HepG2 (cell line): ENCODE measurements around the gene NFAT5. TPM values are rescaled to one million over a fixed set of nuclear protein-coding genes. Genes with fewer than 3 reads are reported as not detected.

ENCODE experiments used
- AGO1 ChIP-seq: fragments of 200-400 bp; formaldehyde crosslinking; IDR thresholded peaks from 2 replicates; pipeline ENCODE4 v1.6.1; 2017; ENCODE audit warnings: mild to moderate bottlenecking, low read depth, low read length, moderate library complexity; ENCODE audit not compliant: poor library complexity, severe bottlenecking
- BORCS8-MEF2B ChIP-seq: sonication (generic); formaldehyde crosslinking; IDR thresholded peaks from 2 replicates; pipeline ENCODE4 v1.8.0; 2022; ENCODE audit warnings: mild to moderate bottlenecking, missing genetic modification reagents
- GATA4 ChIP-seq: sonication (generic); IDR thresholded peaks from 2 replicates; pipeline ENCODE4 v1.6.1; 2016; ENCODE audit warnings: antibody characterized with exemption, low read depth, borderline replicate concordance
- IRF1 ChIP-seq: sonication (generic); formaldehyde crosslinking; IDR thresholded peaks from 2 replicates; pipeline ENCODE4 v1.4.0; 2020; ENCODE audit warnings: low read depth, mild to moderate bottlenecking, missing genetic modification reagents
- NR2F1 ChIP-seq, 2 experiments: fragments of 450-650 bp in 1 of 2; formaldehyde crosslinking in 1 of 2; IDR thresholded peaks; 2 replicates each; pipeline versions ENCODE4 v1.5.0 to v1.6.1; 2016 to 2020; ENCODE audit warnings: mild to moderate bottlenecking in 1 of 2, missing compliant biosample characterization in 1 of 2, missing genetic modification reagents in 1 of 2, moderate library complexity in 1 of 2
- RNF2 ChIP-seq: fragments of 450-650 bp; conservative IDR thresholded peaks from 2 replicates; pipeline ENCODE4 v1.6.1; 2016; ENCODE audit warnings: low read depth
- YEATS4 ChIP-seq: sonication (generic); formaldehyde crosslinking; IDR thresholded peaks from 2 replicates; pipeline ENCODE4 v1.4.0; 2020; ENCODE audit warnings: missing genetic modification reagents, borderline replicate concordance
- ZBTB34 ChIP-seq: sonication (generic); formaldehyde crosslinking; IDR thresholded peaks from 2 replicates; pipeline ENCODE4 v1.8.0; 2022; ENCODE audit warnings: mild to moderate bottlenecking, missing genetic modification reagents
- ZBTB38 ChIP-seq: sonication (generic); formaldehyde crosslinking; IDR thresholded peaks from 2 replicates; pipeline ENCODE4 v1.5.1; 2020; ENCODE audit warnings: mild to moderate bottlenecking, missing genetic modification reagents
- ZC3H13 ChIP-seq: sonication (generic); formaldehyde crosslinking; IDR thresholded peaks from 2 replicates; pipeline ENCODE4 v1.8.1; 2023; ENCODE audit warnings: mild to moderate bottlenecking, missing genetic modification reagents, moderate library complexity
- ZC3H4 ChIP-seq: sonication (generic); formaldehyde crosslinking; IDR thresholded peaks from 2 replicates; pipeline ENCODE4 v1.4.0; 2020; ENCODE audit warnings: missing genetic modification reagents, borderline replicate concordance
- ZNF20 ChIP-seq: sonication (generic); formaldehyde crosslinking; IDR thresholded peaks from 2 replicates; pipeline ENCODE4 v1.4.0; 2020; ENCODE audit warnings: mild to moderate bottlenecking, moderate library complexity, missing genetic modification reagents
- ZNF251 ChIP-seq: sonication (generic); formaldehyde crosslinking; IDR thresholded peaks from 2 replicates; pipeline ENCODE4 v1.9.0; 2021; ENCODE audit warnings: mild to moderate bottlenecking, missing genetic modification reagents
- ZNF496 ChIP-seq: sonication (generic); formaldehyde crosslinking; IDR thresholded peaks from 2 replicates; pipeline ENCODE4 v1.8.1; 2023; ENCODE audit warnings: mild to moderate bottlenecking, moderate library complexity, missing genetic modification reagents; ENCODE audit not compliant: insufficient replicate concordance
- ZNF749 ChIP-seq: sonication (generic); formaldehyde crosslinking; IDR thresholded peaks from 2 replicates; pipeline ENCODE4 v1.8.0; 2022; ENCODE audit warnings: mild to moderate bottlenecking, missing genetic modification reagents, moderate library complexity, borderline replicate concordance
- polyA plus RNA-seq, 8 experiments: library from polyadenylated mRNA; depleted of rRNA in 3 of 8; stranded (reverse) in 7 of 8; unstranded in 1 of 8; fragments of >200 nt; fragmentation: Illumina TruSeq in 4 of 8; extraction: Trizol in 4 of 8; gene quantifications; 2 replicates each; pipeline versions ENCODE4 v1.2.1 to v1.2.3, GENCODE V29; 2011 to 2016; ENCODE audit warnings: low read depth in 4 of 8, missing spikeins in 1 of 8, mixed read lengths in 1 of 8; ENCODE audit not compliant: insufficient read depth in 1 of 8
- total RNA-seq, 5 experiments: library from RNA; depleted of rRNA; stranded (reverse); fragments of >200 nt; fragmentation: Illumina TruSeq; extraction: Trizol; gene quantifications; 2 replicates each; pipeline ENCODE4 v1.2.3, GENCODE V29; 2016; ENCODE audit warnings: low read depth in 1 of 5
- TF ChIP-seq, protein P1 (sequence below): sonication (generic); formaldehyde crosslinking; IDR thresholded peaks from 2 replicates; pipeline ENCODE4 v1.4.0; 2020; ENCODE audit warnings: mild to moderate bottlenecking, missing genetic modification reagents
- TF ChIP-seq, protein P2 (sequence below): IDR thresholded peaks from 2 replicates; pipeline ENCODE4 v1.6.1; 2016; ENCODE audit warnings: missing compliant biosample characterization, missing genetic modification reagents, borderline replicate concordance
- TF ChIP-seq, protein P3 (sequence below): sonication (generic); formaldehyde crosslinking; IDR thresholded peaks from 2 replicates; pipeline ENCODE4 v1.4.0; 2020; ENCODE audit warnings: missing genetic modification reagents, mild to moderate bottlenecking, borderline replicate concordance
- TF ChIP-seq, protein P4 (sequence below): sonication (generic); formaldehyde crosslinking; IDR thresholded peaks from 2 replicates; pipeline ENCODE4 v1.5.0; 2020; ENCODE audit warnings: missing genetic modification reagents
- TF ChIP-seq, protein P5 (sequence below): sonication (generic); formaldehyde crosslinking; IDR thresholded peaks from 2 replicates; pipeline ENCODE4 v1.4.0; 2020; ENCODE audit warnings: missing genetic modification reagents

NFAT5 gene
- total and polyA plus RNA-seq, 2 of the 13 experiments (the other 11 are each of a cell fraction or from before 2014, with no cell fraction given) = 20.5 to 54.3 TPM

GRCh38 chr16:69725480-69726312 is 159.9 kb downstream of the NFAT5 start (continued):
- TF ChIP-seq, protein P1, sequence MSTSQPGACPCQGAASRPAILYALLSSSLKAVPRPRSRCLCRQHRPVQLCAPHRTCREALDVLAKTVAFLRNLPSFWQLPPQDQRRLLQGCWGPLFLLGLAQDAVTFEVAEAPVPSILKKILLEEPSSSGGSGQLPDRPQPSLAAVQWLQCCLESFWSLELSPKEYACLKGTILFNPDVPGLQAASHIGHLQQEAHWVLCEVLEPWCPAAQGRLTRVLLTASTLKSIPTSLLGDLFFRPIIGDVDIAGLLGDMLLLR (CRISPR knock-in tag) = 0 out of 2 replicates have a peak, but pooled peaks have one; percentile 7
- TF ChIP-seq, protein P2, sequence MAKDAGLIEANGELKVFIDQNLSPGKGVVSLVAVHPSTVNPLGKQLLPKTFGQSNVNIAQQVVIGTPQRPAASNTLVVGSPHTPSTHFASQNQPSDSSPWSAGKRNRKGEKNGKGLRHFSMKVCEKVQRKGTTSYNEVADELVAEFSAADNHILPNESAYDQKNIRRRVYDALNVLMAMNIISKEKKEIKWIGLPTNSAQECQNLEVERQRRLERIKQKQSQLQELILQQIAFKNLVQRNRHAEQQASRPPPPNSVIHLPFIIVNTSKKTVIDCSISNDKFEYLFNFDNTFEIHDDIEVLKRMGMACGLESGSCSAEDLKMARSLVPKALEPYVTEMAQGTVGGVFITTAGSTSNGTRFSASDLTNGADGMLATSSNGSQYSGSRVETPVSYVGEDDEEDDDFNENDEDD = no peak
- TF ChIP-seq ZNF251 (no peak), ZNF20 (CRISPR knock-in tag) (no peak), ZC3H13 (CRISPR knock-in tag) (0 out of 2 replicates have a peak, but pooled peaks have one; percentile 35), AGO1 (no peak), ZBTB34 (no peak), RNF2 (no peak), YEATS4 (CRISPR knock-in tag) (peak; percentile 31; the same call in 1 of the 2 replicates), IRF1 (CRISPR knock-in tag) (no peak), ZBTB38 (no peak), ZNF749 (peak; percentile 35; the same call in 1 of the 2 replicates), ZC3H4 (CRISPR knock-in tag) (no peak), BORCS8-MEF2B (CRISPR knock-in tag) (no peak), NR2F1 (CRISPR knock-in tag; IDR thresholded peaks at IDR 0.05) (peak in 1 of 2 experiments; percentile 25; a peak in 1 of 4 replicates), ZNF496 (CRISPR knock-in tag) (no peak), GATA4 (no peak)
- TF ChIP-seq, protein P3, sequence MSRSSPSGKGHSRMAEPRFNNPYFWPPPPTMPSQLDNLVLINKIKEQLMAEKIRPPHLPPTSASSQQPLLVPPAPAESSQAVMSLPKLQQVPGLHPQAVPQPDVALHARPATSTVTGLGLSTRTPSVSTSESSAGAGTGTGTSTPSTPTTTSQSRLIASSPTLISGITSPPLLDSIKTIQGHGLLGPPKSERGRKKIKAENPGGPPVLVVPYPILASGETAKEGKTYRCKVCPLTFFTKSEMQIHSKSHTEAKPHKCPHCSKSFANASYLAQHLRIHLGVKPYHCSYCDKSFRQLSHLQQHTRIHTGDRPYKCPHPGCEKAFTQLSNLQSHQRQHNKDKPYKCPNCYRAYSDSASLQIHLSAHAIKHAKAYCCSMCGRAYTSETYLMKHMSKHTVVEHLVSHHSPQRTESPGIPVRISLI (CRISPR knock-in tag) = no peak
- TF ChIP-seq, protein P4, sequence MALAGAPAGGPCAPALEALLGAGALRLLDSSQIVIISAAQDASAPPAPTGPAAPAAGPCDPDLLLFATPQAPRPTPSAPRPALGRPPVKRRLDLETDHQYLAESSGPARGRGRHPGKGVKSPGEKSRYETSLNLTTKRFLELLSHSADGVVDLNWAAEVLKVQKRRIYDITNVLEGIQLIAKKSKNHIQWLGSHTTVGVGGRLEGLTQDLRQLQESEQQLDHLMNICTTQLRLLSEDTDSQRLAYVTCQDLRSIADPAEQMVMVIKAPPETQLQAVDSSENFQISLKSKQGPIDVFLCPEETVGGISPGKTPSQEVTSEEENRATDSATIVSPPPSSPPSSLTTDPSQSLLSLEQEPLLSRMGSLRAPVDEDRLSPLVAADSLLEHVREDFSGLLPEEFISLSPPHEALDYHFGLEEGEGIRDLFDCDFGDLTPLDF = no peak
- TF ChIP-seq, protein P5, sequence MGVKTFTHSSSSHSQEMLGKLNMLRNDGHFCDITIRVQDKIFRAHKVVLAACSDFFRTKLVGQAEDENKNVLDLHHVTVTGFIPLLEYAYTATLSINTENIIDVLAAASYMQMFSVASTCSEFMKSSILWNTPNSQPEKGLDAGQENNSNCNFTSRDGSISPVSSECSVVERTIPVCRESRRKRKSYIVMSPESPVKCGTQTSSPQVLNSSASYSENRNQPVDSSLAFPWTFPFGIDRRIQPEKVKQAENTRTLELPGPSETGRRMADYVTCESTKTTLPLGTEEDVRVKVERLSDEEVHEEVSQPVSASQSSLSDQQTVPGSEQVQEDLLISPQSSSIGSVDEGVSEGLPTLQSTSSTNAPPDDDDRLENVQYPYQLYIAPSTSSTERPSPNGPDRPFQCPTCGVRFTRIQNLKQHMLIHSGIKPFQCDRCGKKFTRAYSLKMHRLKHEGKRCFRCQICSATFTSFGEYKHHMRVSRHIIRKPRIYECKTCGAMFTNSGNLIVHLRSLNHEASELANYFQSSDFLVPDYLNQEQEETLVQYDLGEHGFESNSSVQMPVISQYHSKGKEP (CRISPR knock-in tag) = no peak
